GM18520 (cell line): ENCODE measurements around the gene GNAS.

Experiments used
- ATAC-seq: cut with Tn5 transposase; IDR thresholded peaks from one replicate; pipeline ENCODE4 v1.9.1; 2021; ENCODE audit not compliant: unreplicated experiment

The GNAS gene

GRCh38 chr20:58853466-58853865 is 950 bp downstream of the GNAS start:
- no peak for ATAC-seq

DNA sequence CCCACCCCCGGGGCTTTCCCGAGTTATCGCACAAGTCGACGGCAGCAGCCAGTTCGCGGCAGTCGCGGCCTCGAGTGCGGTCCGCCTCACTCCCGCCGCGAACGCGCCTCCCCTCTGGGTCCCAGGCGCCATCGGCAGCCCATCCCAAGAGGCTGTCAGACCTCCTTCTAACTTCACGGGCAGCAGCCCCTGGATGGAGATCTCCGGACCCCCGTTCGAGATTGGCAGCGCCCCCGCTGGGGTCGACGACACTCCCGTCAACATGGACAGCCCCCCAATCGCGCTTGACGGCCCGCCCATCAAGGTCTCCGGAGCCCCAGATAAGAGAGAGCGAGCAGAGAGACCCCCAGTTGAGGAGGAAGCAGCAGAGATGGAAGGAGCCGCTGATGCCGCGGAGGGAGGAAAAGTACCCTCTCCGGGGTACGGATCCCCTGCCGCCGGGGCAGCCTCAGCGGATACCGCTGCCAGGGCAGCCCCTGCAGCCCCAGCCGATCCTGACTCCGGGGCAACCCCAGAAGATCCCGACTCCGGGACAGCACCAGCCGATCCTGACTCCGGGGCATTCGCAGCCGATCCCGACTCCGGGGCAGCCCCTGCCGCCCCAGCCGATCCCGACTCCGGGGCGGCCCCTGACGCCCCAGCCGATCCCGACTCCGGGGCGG is 1.6 kb downstream of the GNAS start:
- ATAC-seq, result no peak

DNA sequence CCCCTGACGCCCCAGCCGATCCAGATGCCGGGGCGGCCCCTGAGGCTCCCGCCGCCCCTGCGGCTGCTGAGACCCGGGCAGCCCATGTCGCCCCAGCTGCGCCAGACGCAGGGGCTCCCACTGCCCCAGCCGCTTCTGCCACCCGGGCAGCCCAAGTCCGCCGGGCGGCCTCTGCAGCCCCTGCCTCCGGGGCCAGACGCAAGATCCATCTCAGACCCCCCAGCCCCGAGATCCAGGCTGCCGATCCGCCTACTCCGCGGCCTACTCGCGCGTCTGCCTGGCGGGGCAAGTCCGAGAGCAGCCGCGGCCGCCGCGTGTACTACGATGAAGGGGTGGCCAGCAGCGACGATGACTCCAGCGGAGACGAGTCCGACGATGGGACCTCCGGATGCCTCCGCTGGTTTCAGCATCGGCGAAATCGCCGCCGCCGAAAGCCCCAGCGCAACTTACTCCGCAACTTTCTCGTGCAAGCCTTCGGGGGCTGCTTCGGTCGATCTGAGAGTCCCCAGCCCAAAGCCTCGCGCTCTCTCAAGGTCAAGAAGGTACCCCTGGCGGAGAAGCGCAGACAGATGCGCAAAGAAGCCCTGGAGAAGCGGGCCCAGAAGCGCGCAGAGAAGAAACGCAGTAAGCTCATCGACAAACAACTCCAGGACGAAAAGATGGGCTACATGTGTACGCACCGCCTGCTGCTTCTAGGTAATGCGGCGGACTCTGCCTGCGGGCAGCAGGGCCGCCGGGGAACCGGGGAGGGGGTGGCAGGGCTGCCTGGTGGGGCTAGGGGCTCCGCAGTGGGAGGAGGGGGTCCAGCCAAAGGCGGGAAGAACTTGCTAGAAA is 2.3 kb downstream of the GNAS start:
- ATAC-seq, result no peak

- ATAC-seq, result no peak
Measured at GRCh38 chr20:58855506-58856389, 3.2 kb downstream of the GNAS start.

DNA sequence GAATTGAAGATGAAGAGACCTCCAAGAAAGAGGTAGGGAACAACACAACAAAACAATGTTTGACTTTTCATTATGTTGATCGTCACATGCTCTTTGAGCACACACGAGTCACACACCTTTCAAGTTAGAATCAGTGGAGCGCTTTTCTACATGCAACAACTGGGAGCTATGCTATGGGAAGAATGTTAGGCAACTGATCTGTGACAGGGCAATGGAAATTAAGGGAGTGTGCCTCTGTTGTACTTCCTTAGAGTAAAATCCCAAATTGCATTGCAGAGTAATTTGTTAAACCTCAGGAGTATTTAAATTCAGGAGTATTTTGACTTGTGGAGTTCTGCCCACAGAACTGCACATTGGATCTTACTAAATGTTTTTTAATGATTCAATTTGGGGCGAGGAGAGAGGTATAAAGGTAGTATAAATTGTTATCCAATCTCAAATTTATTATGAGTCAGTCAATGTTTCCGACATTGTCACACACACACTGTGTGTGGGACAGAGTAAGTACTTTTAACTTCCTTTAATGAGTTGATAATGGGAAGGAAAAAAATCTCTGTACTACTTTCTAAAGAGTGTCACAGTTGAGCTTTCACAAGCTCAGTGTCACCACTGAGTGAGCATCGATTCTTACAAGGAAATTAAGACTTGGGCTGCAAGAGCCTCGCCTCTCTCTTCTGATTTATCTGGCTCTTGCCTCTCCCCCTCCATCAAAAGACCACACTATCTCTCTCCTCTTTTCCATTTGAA is 10.7 kb downstream of the GNAS start:
- ATAC-seq, result no peak

DNA sequence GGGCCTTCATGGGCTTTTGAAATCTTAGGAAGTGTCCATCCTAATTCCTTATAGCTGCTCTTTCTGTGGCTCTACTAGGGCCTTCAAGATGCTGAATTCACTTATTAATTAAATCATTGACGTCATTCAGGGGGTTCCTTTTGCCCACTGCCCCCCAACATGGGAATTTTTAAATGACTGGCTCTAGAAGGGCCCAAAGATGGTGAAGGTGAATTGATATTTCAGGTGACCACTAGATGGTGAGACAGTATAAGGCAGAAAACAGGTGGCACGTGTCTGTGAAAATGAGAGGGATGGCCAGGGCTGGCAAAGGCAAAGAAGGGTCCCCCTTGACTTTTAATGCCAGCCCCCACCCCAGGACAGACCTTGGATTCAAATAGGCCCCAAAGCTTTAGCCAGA is 11.8 kb downstream of the GNAS start:
- ATAC-seq, result no peak

DNA sequence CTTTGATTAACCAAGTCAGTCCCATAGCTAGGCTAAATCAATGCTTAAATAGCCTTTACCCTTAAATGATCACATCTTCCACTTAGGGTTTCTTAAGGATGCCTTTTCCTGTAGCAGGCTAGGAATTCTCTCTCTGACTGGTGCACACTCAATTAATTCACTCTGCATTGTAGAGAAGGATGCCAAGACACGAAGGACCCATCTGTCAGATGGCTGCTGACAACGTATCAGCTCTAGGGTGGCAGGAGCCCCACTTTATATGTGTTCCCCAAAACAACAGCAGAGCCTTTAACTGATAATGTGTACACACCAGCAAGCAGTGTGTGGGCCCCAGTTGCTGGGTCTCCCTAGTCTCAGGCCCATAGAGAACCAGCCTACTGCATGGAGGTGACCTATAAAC is 13.3 kb downstream of the GNAS start:
- ATAC-seq, result no peak

GRCh38 chr20:58867211-58867610 is 14.7 kb downstream of the GNAS start:
- ATAC-seq, result no peak

DNA sequence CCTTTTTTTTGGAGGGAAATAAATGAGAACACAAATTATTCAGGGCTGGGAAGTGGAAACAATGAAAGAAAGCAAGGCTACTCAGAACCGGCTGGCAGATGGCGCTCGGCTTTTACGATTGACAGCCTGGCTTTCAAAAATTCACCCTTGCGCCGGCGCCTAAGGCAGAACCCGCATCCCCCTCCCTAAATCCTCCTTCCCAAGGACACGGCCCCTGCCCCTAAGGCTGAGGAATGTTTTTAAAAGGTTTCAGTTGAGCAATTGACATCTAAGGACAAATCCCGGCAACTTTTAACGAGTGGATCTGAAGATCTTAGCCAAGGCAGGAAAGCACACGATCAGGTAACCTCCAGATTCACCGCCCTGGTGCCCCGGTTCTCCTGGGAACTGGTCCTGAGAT is 16.3 kb downstream of the GNAS start:
- no peak for ATAC-seq

GRCh38 chr20:58869662-58870227 is 17.2 kb downstream of the GNAS start:
- no peak for ATAC-seq

GRCh38 chr20:58870293-58871014 is 17.9 kb downstream of the GNAS start:
- no peak for ATAC-seq

GRCh38 chr20:58871533-58872102 is 19.1 kb downstream of the GNAS start:
- ATAC-seq, result no peak

- no peak for ATAC-seq
Measured at GRCh38 chr20:58874469-58874868, 22.0 kb downstream of the GNAS start.

- ATAC-seq, result no peak
Measured at GRCh38 chr20:58875111-58875510, 22.6 kb downstream of the GNAS start.

DNA sequence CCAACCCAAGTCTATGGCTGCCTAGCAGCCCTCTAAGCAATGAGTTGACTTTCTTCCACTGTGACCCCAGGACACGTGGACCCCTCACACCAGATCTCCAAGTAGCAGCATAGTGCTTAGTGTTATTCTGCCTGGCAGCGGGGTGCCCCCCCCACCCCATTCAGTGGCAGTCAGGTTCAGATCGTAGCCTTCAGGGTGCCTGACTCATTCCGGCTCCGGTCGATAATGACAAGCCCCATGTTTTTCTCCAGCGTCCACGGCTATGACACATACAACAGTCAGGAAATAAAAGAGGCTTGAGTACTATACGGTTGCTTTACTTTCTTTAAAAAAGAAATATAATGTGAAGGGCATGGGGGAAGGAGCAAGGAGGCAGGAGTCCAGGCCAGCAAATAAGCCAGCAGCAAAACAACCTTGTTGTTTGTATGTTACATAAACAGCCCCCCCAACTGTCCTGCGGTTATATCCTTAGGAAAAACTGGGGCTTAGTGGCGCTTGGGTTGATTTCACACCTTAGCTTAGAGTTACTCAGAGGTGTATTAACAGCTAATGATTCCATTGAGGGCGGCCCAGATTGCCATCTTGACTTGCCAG is 23.1 kb downstream of the GNAS start:
- ATAC-seq, result no peak

DNA sequence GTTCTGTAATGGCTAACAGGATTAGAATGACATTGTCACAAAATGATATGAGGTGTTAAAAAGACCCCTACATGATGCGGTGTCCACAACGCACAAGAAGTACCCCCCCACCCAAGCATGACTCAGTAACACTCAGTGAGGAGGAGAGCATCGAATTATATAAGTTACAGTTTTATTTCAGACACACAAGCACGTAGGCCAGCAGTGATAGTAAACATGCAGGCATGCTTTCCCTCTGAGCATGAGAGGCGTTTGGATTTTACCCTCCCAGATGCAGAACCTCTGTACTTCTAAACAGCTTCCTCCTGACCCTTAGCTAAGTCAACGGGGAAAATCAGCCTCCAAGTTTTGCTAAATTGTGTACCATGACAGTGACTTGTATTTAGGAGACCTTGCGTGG is 23.9 kb downstream of the GNAS start:
- ATAC-seq, result no peak

GRCh38 chr20:58877050-58877975 is 24.8 kb downstream of the GNAS start:
- no peak for ATAC-seq

GRCh38 chr20:58877976-58878360 is 25.5 kb downstream of the GNAS start:
- no peak for ATAC-seq
